HT1080 (cell line): ENCODE data around the gene NACC1. TPM values are rescaled to one million over a fixed set of nuclear protein-coding genes. Genes with fewer than 3 reads are reported as not detected.

Experiments
- total RNA-seq: library from RNA; depleted of rRNA; stranded (reverse); fragments of >200 nt; shearing (Covaris generic); gene quantifications from 2 replicates; pipeline ENCODE4 v1.2.3, GENCODE V29; 2014; rRNA removed

Gene NACC1
- total RNA-seq, 1 experiment from 2014 or later, result 181 TPM

Other genes starting within 250 kb of the NACC1 start
- 0.70 and 0.74 TPM in 2 replicates for gene DNASE2, start 236.8 kb upstream of the NACC1 start, total RNA-seq
- not detected in 2 replicates for gene KLF1, start 231.1 kb upstream of the NACC1 start, total RNA-seq
- 29.0 and 29.7 TPM in 2 replicates for gene GCDH, start 227.1 kb upstream of the NACC1 start, total RNA-seq
- gene SYCE2, start 199.0 kb upstream of the NACC1 start, total RNA-seq, result 0.24 TPM in 1 of 2 replicates, not detected in the other
- 192 and 239 TPM in 2 replicates for gene FARSA, start 184.6 kb upstream of the NACC1 start, total RNA-seq
- 1,453 and 1,684 TPM in 2 replicates for gene CALR, start 179.7 kb upstream of the NACC1 start, total RNA-seq
- gene RAD23A, start 172.4 kb upstream of the NACC1 start, total RNA-seq, result 178 and 212 TPM in 2 replicates
- gene GADD45GIP1, start 161.0 kb upstream of the NACC1 start, total RNA-seq, result 75.2 and 77.3 TPM in 2 replicates
- 0.17 and 0.31 TPM in 2 replicates for gene DAND5, start 148.7 kb upstream of the NACC1 start, total RNA-seq
- gene NFIX, start 122.8 kb upstream of the NACC1 start, total RNA-seq, result 12.4 and 21.7 TPM in 2 replicates
- not detected in 2 replicates for gene LYL1, start 15.4 kb upstream of the NACC1 start, total RNA-seq
- 56.0 and 56.6 TPM in 2 replicates for gene TRMT1, start 1.5 kb upstream of the NACC1 start, total RNA-seq
- gene STX10, start 32.1 kb downstream of the NACC1 start, total RNA-seq, result 109 and 122 TPM in 2 replicates
- 35.7 and 42.6 TPM in 2 replicates for gene IER2, start 32.1 kb downstream of the NACC1 start, total RNA-seq